Duodenal mucosa (tissue), 2 donors: ENCODE results near the gene BDH1.

Source experiments
- H3K27ac ChIP-seq: one replicate; pipeline ENCODE4 v1.7.0; 2013; ENCODE audit warnings: low read depth, low read length
- H3K27me3 ChIP-seq, 2 donors: one replicate each; pipeline ENCODE4 v1.7.0; 2013; ENCODE audit warnings: low read length in 2 of 2, control low read depth in 1 of 2; ENCODE audit not compliant: insufficient read depth in 2 of 2, control insufficient read depth in 1 of 2
- H3K36me3 ChIP-seq, 2 donors: one replicate each; pipeline ENCODE4 v1.7.0; 2013; ENCODE audit warnings: low read length in 2 of 2, control low read depth in 1 of 2; ENCODE audit not compliant: insufficient read depth in 2 of 2, control insufficient read depth in 1 of 2
- H3K4me1 ChIP-seq, 2 donors: one replicate each; pipeline ENCODE4 v1.7.0; 2013; ENCODE audit warnings: low read length in 2 of 2, control low read depth in 1 of 2; ENCODE audit not compliant: insufficient read depth in 2 of 2, control insufficient read depth in 1 of 2
- H3K4me3 ChIP-seq, 2 donors: one replicate each; pipeline ENCODE4 v1.7.0; 2013; ENCODE audit warnings: low read length in 2 of 2, low read depth in 1 of 2
- H3K9ac ChIP-seq, 2 donors: one replicate each; pipeline ENCODE4 v1.7.0; 2013; ENCODE audit warnings: low read length in 2 of 2, low read depth in 1 of 2
- H3K9me3 ChIP-seq, 2 donors: one replicate each; pipeline ENCODE4 v1.7.0; 2013; ENCODE audit warnings: low read length in 2 of 2, control low read depth in 1 of 2; ENCODE audit not compliant: control insufficient read depth in 1 of 2

Gene BDH1

GRCh38 chr3:197514786-197515355, 40.9 kb downstream of the BDH1 start:
- H3K9me3 ChIP-seq = no peaks in the 10 kb centered on the region
- H3K4me3 ChIP-seq = no peak overlapping the region
- no peaks in the 10 kb centered on the region for H3K27me3 ChIP-seq
- peaks cover 44 to 61% of the 10 kb centered on the region in 2 donors for H3K4me1 ChIP-seq
- peaks cover 6 to 15% of the 10 kb centered on the region in 2 donors for H3K36me3 ChIP-seq
- H3K9ac ChIP-seq = peak overlapping the region; percentile 30 to 61
- peak overlapping the region; percentile 43 for H3K27ac ChIP-seq

GRCh38 chr3:197513953-197514785, 41.6 kb downstream of the BDH1 start:
- H3K4me3 ChIP-seq = no peak overlapping the region
- peak overlapping the region; percentile 30 to 61 for H3K9ac ChIP-seq
- H3K27me3 ChIP-seq = no peaks in the 10 kb centered on the region
- H3K27ac ChIP-seq = peak overlapping the region; percentile 43
- no peaks in the 10 kb centered on the region for H3K9me3 ChIP-seq
- peaks cover 40 to 58% of the 10 kb centered on the region in 2 donors for H3K4me1 ChIP-seq
- H3K36me3 ChIP-seq = peaks cover 6 to 15% of the 10 kb centered on the region in 2 donors

DNA sequence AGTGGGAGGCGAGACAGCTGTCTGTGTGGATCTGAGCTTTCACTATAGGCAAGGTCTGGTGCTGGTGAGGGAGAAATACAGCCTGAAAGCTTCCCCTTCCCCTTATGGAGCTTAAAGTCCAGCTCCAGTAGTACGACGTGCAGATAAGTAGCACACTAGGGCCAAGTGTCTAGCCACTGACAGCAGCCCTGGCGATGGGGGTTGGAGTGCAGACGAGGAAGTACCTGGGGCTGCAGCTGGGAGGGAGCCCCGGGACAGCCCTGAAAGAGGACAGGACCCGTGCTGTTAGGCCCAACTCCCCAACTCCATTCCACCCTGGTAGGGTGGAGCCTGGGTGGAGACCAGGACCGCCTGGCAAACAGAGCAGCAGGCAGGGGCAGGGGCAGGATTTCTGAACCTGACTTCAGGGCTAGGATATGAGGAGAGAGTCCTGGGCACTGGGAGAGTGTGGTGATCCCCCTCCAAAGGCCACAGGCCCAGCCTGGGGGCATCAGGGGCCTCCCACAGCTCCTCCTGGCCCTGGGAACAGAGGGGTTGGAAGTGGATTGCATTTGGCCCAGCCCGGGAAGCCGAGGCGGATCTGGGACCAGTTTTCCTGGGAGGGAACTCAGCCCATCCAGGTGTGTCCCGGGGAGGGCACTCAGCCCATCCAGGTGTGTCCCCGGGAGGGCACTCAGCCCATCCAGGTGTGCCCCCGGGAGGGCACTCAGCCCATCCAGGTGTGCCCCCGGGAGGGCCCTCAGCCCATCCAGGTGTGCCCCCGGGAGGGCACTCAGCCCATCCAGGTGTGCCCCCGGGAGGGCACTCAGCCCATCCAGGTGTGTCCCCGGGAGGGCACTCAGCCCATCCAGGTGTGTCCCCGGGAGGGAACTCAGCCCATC, 42.8 kb downstream of the BDH1 start:
- Histone ChIP-seq H3K4me1 (peaks cover 40 to 54% of the 10 kb centered on the region in 2 donors), H3K9ac (peak overlapping the region; percentile 5 to 61), H3K27ac (peak overlapping the region; percentile 72), H3K27me3 (no peaks in the 10 kb centered on the region), H3K9me3 (no peaks in the 10 kb centered on the region), H3K36me3 (peaks cover 6 to 15% of the 10 kb centered on the region in 2 donors), H3K4me3 (peak overlapping the region; percentile 3 to 19)

DNA sequence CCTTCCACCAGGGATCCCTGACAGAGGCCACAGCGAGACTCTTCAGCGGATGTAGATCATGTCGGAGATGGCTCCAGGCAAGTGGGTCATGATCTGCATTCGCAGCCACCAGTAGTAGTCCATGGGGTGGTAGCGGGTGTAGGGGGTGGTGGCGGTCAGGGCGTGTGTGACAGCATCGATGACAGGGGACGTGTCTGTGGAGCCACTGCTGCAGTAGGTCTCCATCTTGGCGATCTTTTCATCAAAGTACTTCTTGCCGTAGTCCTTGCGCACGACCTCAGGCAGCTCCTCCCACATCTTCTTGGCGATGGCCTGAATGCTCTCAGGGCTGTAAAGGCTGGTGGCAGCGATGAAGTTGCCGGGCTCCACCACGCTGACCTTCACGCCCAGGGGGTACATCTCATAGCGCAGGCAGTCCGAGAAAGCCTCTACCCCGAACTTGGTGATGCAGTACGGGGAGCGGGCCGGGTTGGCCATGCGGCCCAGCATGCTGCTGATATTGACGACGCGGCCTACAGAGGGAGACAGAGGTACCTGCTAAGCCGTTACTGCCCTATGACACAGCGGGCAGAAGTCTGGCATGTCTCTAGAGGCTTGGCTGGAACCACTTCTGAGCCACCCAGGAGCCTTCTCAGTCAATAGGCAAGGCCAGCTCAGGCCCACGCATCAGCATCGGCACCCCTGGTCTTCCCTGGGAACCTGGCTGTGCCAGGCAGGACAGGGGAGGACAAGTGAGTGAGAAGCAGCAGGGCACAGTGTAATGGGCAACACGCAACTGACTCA, 43.7 kb downstream of the BDH1 start:
- Histone ChIP-seq H3K9me3 (no peaks in the 10 kb centered on the region), H3K27me3 (no peaks in the 10 kb centered on the region), H3K27ac (peak overlapping the region; percentile 72), H3K4me3 (peak overlapping the region in 1 of 2 donors; percentile 19), H3K9ac (peak overlapping the region; percentile 5 to 27), H3K4me1 (peaks cover 40 to 53% of the 10 kb centered on the region in 2 donors), H3K36me3 (peaks cover 6 to 15% of the 10 kb centered on the region in 2 donors)

- Histone ChIP-seq H3K36me3 (peaks cover 6 to 15% of the 10 kb centered on the region in 2 donors), H3K4me1 (peaks cover 31 to 44% of the 10 kb centered on the region in 2 donors), H3K9ac (no peak overlapping the region), H3K9me3 (no peaks in the 10 kb centered on the region), H3K27me3 (no peaks in the 10 kb centered on the region), H3K4me3 (no peak overlapping the region), H3K27ac (no peak overlapping the region)
Observed at GRCh38 chr3:197511130-197511529, 44.6 kb downstream of the BDH1 start.

- H3K9ac ChIP-seq = no peak overlapping the region
- H3K9me3 ChIP-seq = no peaks in the 10 kb centered on the region
- H3K27me3 ChIP-seq = no peaks in the 10 kb centered on the region
- peaks cover 6 to 15% of the 10 kb centered on the region in 2 donors for H3K36me3 ChIP-seq
- H3K27ac ChIP-seq = no peak overlapping the region
- H3K4me3 ChIP-seq = no peak overlapping the region
- peaks cover 31 to 39% of the 10 kb centered on the region in 2 donors for H3K4me1 ChIP-seq
Observed at GRCh38 chr3:197510642-197511018, 45.1 kb downstream of the BDH1 start.

DNA sequence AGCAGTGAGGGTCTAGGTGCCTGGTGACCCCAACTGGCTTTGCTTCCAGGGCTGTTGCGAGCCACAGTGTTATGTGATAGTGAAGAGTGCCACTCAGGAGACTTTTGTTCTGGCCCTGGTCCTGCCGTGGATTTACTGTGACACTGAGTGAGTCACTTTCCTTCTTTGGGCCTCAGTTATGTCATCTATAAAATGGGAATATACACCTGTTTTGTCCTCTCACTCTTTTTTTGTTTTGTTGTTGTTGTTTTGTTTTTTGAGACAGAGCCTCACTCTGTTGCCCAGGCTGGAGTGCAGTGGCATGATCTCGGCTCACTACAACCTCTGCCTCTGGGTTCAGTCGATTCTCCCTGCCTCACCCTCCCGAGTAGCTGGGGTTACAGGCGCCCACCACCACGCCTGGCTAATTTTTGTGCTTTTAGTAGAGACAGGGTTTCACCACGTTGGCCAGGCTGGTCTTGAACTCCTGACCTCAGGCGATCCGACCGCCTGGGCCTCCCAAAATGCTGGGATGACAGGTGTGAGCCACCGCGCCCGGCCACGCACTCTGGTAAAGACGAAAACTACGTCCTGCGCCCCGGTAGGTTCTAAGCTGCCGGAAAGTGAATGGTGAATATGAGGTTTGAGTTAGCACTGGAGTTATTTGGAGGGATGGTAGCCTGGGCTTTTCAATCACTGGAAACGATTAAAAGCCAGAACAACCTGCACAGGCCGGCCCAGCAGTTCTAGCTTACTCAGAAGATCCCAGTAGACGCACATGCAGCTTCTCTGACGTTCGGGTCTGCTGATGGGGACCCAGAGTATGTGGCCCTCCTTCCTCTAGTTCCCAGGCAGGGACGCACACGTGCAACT, 46.6 kb downstream of the BDH1 start:
- Histone ChIP-seq H3K27ac (no peak overlapping the region), H3K9me3 (no peaks in the 10 kb centered on the region), H3K4me1 (peaks cover 29% of the 10 kb centered on the region in 2 donors), H3K27me3 (no peaks in the 10 kb centered on the region), H3K9ac (peak overlapping the region; percentile 16 to 44), H3K36me3 (peaks cover 6 to 15% of the 10 kb centered on the region in 2 donors), H3K4me3 (peak overlapping the region; percentile 53 to 68)

DNA sequence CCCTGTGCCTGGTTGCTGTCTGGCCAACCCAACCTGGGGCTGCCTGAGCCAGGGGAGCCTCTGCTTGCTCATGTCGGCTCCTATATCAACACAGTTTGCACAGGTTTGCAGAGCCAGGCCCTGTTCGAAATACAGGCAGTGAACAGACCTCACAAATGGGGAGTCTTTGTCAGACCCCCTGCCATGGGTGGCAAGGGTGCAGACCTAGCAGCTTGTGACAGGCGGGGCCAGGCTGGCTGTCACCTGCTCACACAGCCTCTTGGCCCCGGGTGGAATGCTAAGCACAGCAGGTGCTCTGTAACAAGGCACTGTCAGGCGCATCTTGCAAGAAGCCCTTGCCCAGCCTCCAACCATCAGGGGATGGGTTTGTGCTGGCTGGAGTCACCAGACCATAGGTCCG, 47.3 kb downstream of the BDH1 start:
- Histone ChIP-seq H3K27ac (no peak overlapping the region), H3K9ac (no peak overlapping the region)

DNA sequence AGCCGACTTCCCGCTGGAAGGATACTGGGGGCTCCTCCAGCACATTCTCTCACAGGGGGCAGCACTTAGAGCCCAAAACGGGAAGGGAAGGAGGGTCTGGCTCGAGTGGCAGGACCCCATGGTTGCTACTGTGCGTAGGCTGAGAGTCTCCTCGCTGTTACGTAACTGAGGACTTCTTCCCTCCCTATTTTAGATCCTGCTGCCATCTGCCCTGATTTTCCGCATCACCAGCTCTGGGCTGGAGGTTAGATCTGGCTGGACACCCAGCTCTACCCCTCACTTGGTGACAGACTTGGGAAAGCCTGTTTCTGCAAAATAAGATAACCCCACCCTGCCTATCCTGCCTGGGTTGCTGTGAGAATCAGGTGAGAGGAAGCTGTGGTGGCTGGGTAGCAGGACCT, 47.7 kb downstream of the BDH1 start:
- H3K27ac ChIP-seq = no peak overlapping the region
- no peaks in the 10 kb centered on the region for H3K27me3 ChIP-seq
- H3K4me3 ChIP-seq = no peak overlapping the region
- peaks cover 6 to 11% of the 10 kb centered on the region in 2 donors for H3K36me3 ChIP-seq
- no peaks in the 10 kb centered on the region for H3K9me3 ChIP-seq
- H3K9ac ChIP-seq = no peak overlapping the region
- peaks cover 18 to 24% of the 10 kb centered on the region in 2 donors for H3K4me1 ChIP-seq

More for the DNA sequence above, 47.3 kb downstream of the BDH1 start:
- H3K36me3 ChIP-seq = peaks cover 6 to 11% of the 10 kb centered on the region in 2 donors
- H3K4me3 ChIP-seq = no peak overlapping the region
- peaks cover 23 to 28% of the 10 kb centered on the region in 2 donors for H3K4me1 ChIP-seq
- H3K9me3 ChIP-seq = no peaks in the 10 kb centered on the region
- no peaks in the 10 kb centered on the region for H3K27me3 ChIP-seq
